SK-N-SH (cell line): Measurements from ENCODE around the gene SYNE1. TPM values are rescaled to one million over a fixed set of nuclear protein-coding genes. Genes with fewer than 3 reads are reported as not detected.

ENCODE experiments used
- CTCF ChIA-PET: fragments of 300-600, 350-600 bp; formaldehyde crosslinking; extraction: SDS; loops from one replicate; lab custom pipeline; 2021; lab: Yijun Ruan, JAX
- POLR2A ChIA-PET: fragments of 350-600 bp; sonication (Branson Sonifier 250); formaldehyde crosslinking; extraction: SDS; loops from one replicate; lab custom pipeline; 2020; ENCODE audit warnings: antibody characterized with exemption, inconsistent platforms; lab: Yijun Ruan, JAX
- DNase-seq: peaks from one replicate; pipeline ENCODE4 v3.0.0; 2012
- H2AFZ ChIP-seq: fragments of 200-600 bp; sonication (generic); 2 replicates; pipeline ENCODE4 v1.8.1; 2016; ENCODE audit warnings: antibody characterized with exemption, mild to moderate bottlenecking, low read depth
- H3F3A ChIP-seq: fragments of 200-600 bp; sonication (generic); replicated peaks from 2 replicates; pipeline ENCODE3; 2016; ENCODE audit warnings: antibody characterized with exemption, mild to moderate bottlenecking; ENCODE audit not compliant: insufficient read depth
- H3K27ac ChIP-seq, 2 experiments: fragments of 200-500 bp in 1 of 2; fragments of 200-600 bp in 1 of 2; sonication (Bioruptor generic) in 1 of 2; sonication (generic), shearing (Covaris generic) in 1 of 2; 2 replicates each; pipeline versions ENCODE4 v1.5.1 to v1.6.1; 2014 to 2016; ENCODE audit warnings: low read depth in 2 of 2, inconsistent platforms in 1 of 2, low read length in 1 of 2, mild to moderate bottlenecking in 1 of 2, mixed read lengths in 1 of 2
- H3K27me3 ChIP-seq: fragments of 200-600 bp; sonication (generic), shearing (Covaris generic); 2 replicates; pipeline ENCODE4 v1.6.1; 2016; ENCODE audit warnings: mixed run types; ENCODE audit not compliant: insufficient read depth
- H3K36me3 ChIP-seq, 2 experiments: fragments of 200-500 bp in 1 of 2; fragments of 200-600 bp in 1 of 2; sonication (Bioruptor generic) in 1 of 2; sonication (generic) in 1 of 2; replicated peaks in 1 of 2; 2 replicates each; pipeline versions ENCODE3 to v1.5.1; 2014 to 2016; ENCODE audit warnings: low read length in 1 of 2, mild to moderate bottlenecking in 1 of 2; ENCODE audit not compliant: insufficient read depth in 2 of 2, control insufficient read depth in 1 of 2
- H3K4me1 ChIP-seq, 2 experiments: fragments of 200-500 bp in 1 of 2; fragments of 200-600 bp in 1 of 2; sonication (Bioruptor generic) in 1 of 2; sonication (generic), shearing (Covaris generic) in 1 of 2; 2 replicates each; pipeline versions ENCODE4 v1.5.1 to v1.6.1; 2014 to 2016; ENCODE audit warnings: low read depth in 1 of 2, low read length in 1 of 2, mixed run types in 1 of 2; ENCODE audit not compliant: insufficient read depth in 2 of 2, control insufficient read depth in 1 of 2
- H3K4me2 ChIP-seq: fragments of 200-600 bp; sonication (generic), shearing (Covaris generic); 2 replicates; pipeline ENCODE4 v1.6.1; 2017; ENCODE audit warnings: mixed run types
- H3K4me3 ChIP-seq, 2 experiments: fragments of 200-500 bp in 1 of 2; fragments of 200-600 bp in 1 of 2; sonication (Bioruptor generic) in 1 of 2; sonication (generic), shearing (Covaris generic) in 1 of 2; 2 replicates each; pipeline versions ENCODE4 v1.5.1 to v1.8.1; 2014 to 2016; ENCODE audit warnings: low read depth in 2 of 2, inconsistent platforms in 1 of 2, low read length in 1 of 2, mild to moderate bottlenecking in 1 of 2, mixed read lengths in 1 of 2, moderate library complexity in 1 of 2
- H3K79me2 ChIP-seq: fragments of 200-600 bp; sonication (generic); 2 replicates; pipeline ENCODE4 v1.8.1; 2017; ENCODE audit warnings: mild to moderate bottlenecking; ENCODE audit not compliant: insufficient read depth
- H3K9ac ChIP-seq: fragments of 200-600 bp; sonication (generic); 2 replicates; pipeline ENCODE4 v1.6.1; 2017; ENCODE audit warnings: mixed run types
- H3K9me2 ChIP-seq: fragments of 200-600 bp; sonication (generic); 2 replicates; pipeline ENCODE4 v1.6.1; 2017; ENCODE audit warnings: mixed run types
- H3K9me3 ChIP-seq: fragments of 200-600 bp; sonication (generic); 2 replicates; pipeline ENCODE4 v1.6.1; 2017; ENCODE audit warnings: mixed run types, mild to moderate bottlenecking, moderate library complexity
- H4K20me1 ChIP-seq: fragments of 200-600 bp; sonication (generic); 2 replicates; pipeline ENCODE4 v1.6.1; 2017; ENCODE audit warnings: mild to moderate bottlenecking, mixed run types; ENCODE audit not compliant: insufficient read depth
- CHD2 ChIP-seq: fragments of 150-350 bp; IDR thresholded peaks from 2 replicates; pipeline ENCODE4 v1.6.1; 2018; ENCODE audit warnings: low read length; ENCODE audit not compliant: partially characterized antibody
- CTCF ChIP-seq: fragments of 200-600 bp; sonication (generic); IDR thresholded peaks from 2 replicates; pipeline ENCODE4 v1.6.1; 2017; ENCODE audit warnings: antibody characterized with exemption, mild to moderate bottlenecking, moderate library complexity
- ELF1 ChIP-seq: IDR thresholded peaks from 2 replicates; pipeline ENCODE4 v1.4.0; 2012
- FOSL2 ChIP-seq: IDR thresholded peaks from 2 replicates; pipeline ENCODE4 v1.4.0; 2012; ENCODE audit warnings: low read depth, mild to moderate bottlenecking, moderate library complexity, borderline replicate concordance
- FOXJ3 ChIP-seq: sonication (generic); formaldehyde crosslinking; IDR thresholded peaks from 2 replicates; pipeline ENCODE4 v1.5.1; 2020; ENCODE audit warnings: mild to moderate bottlenecking, missing genetic modification reagents
- MAX ChIP-seq: IDR thresholded peaks from 2 replicates; pipeline ENCODE4 v1.4.0; 2012; ENCODE audit warnings: low read depth
- PBX3 ChIP-seq: IDR thresholded peaks from 2 replicates; pipeline ENCODE4; 2012
- RAD21 ChIP-seq: IDR thresholded peaks from 2 replicates; pipeline ENCODE4 v1.6.1; 2012; ENCODE audit warnings: mild to moderate bottlenecking, low read length
- SIN3A ChIP-seq: IDR thresholded peaks from 2 replicates; pipeline ENCODE4 v1.6.1; 2012; ENCODE audit warnings: low read depth, mild to moderate bottlenecking, low read length, moderate library complexity, borderline replicate concordance
- TCF12 ChIP-seq: IDR thresholded peaks from 2 replicates; pipeline ENCODE4 v1.4.0; 2012
- USF2 ChIP-seq: fragments of 150-350 bp; IDR thresholded peaks from 2 replicates; pipeline ENCODE4 v1.6.1; 2017; ENCODE audit warnings: antibody characterized with exemption, low read length, low read depth, borderline replicate concordance
- ZBTB33 ChIP-seq: IDR thresholded peaks from 2 replicates; pipeline ENCODE4 v1.4.0; 2012; ENCODE audit warnings: low read depth, borderline replicate concordance
- WGBS: methylation state at CpG from one replicate; pipeline ENCODE4 v1.1.6; 2017; ENCODE audit warnings: low lambda C conversion rate; 5-methylcytosine and 5-hydroxymethylcytosine counted together
- polyA plus RNA-seq, 3 experiments: library from polyadenylated mRNA; depleted of rRNA; stranded (reverse); fragments of >200 nt; gene quantifications; 2 replicates each; pipeline ENCODE4 v1.2.3, GENCODE V29; 2012

Gene SYNE1
- polyA plus RNA-seq, 1 of the 3 experiments (the other 2 are of a cell fraction) = 31.1 TPM

- TF ChIP-seq PBX3 = no peak
- no peak for TF ChIP-seq ELF1
These were observed 501.3 kb downstream of the SYNE1 start (continued) for GRCh38 chr6:152135755-152136448.

- DNase-seq = no peak
- TF ChIP-seq FOSL2 (no peak), FOXJ3 (CRISPR knock-in tag) (no peak), CTCF (no peak), CHD2 (no peak), USF2 (no peak), SIN3A (no peak), ZBTB33 (no peak), MAX (no peak), RAD21 (no peak), PBX3 (no peak), TCF12 (no peak)
- H3K9ac ChIP-seq = no peak overlapping the region
- H3K27ac ChIP-seq = no peak overlapping the region
- no peak overlapping the region for H3K4me2 ChIP-seq
- H2AFZ ChIP-seq = no peak overlapping the region
- H3K36me3 ChIP-seq = peaks cover 71 to 79% of the 10 kb centered on the region in 2 experiments
- H3K9me3 ChIP-seq = no peaks in the 10 kb centered on the region
- no peaks in the 10 kb centered on the region for H3K9me2 ChIP-seq
- POLR2A ChIA-PET = no interaction called here
- no peaks in the 10 kb centered on the region for H3K79me2 ChIP-seq
- 83% methylated on average over 2 of the region's 2 CpGs for WGBS
- no peak overlapping the region for H3K4me3 ChIP-seq
- CTCF ChIA-PET = interaction anchor here (1.4 to 1.9 kb wide), 2 partner anchors 454 to 539 kb away, joined by 3 to 4 read pairs; no protein-coding TSS in a partner anchor
- H4K20me1 ChIP-seq = no peaks in the 10 kb centered on the region
- peaks cover 11% of the 10 kb centered on the region for H3F3A ChIP-seq
- no peaks in the 10 kb centered on the region for H3K27me3 ChIP-seq
- peaks cover 0 to 2% of the 10 kb centered on the region in 2 experiments; a peak in 1 of 4 replicates for H3K4me1 ChIP-seq
These were observed 506.7 kb downstream of the SYNE1 start for GRCh38 chr6:152130441-152130840.
